HCT116 (cell line): ENCODE data around the gene KIAA0930.

Experiments
- CEBPB ChIP-seq: IDR thresholded peaks from 2 replicates; pipeline ENCODE4 v1.6.1; 2012; ENCODE audit warnings: low read depth
- RAD21 ChIP-seq: IDR thresholded peaks from 2 replicates; pipeline ENCODE4 v1.6.1; 2012; ENCODE audit warnings: low read depth, mild to moderate bottlenecking
- TF ChIP-seq, protein P1 (sequence below), 3 experiments: fragments of 200-600 bp in 1 of 3; sonication (generic) in 1 of 3; IDR thresholded peaks in 2 of 3; conservative IDR thresholded peaks in 1 of 3; 2 replicates each; pipeline ENCODE4 v1.5.1; 2012 to 2017; ENCODE audit warnings: low read depth in 2 of 3, low read length in 2 of 3, antibody characterized with exemption in 1 of 3, borderline replicate concordance in 1 of 3, control low read depth in 1 of 3, mild to moderate bottlenecking in 1 of 3, mixed read lengths in 1 of 3, mixed run types in 1 of 3, moderate library complexity in 1 of 3; ENCODE audit not compliant: insufficient read depth in 1 of 3

DNA sequence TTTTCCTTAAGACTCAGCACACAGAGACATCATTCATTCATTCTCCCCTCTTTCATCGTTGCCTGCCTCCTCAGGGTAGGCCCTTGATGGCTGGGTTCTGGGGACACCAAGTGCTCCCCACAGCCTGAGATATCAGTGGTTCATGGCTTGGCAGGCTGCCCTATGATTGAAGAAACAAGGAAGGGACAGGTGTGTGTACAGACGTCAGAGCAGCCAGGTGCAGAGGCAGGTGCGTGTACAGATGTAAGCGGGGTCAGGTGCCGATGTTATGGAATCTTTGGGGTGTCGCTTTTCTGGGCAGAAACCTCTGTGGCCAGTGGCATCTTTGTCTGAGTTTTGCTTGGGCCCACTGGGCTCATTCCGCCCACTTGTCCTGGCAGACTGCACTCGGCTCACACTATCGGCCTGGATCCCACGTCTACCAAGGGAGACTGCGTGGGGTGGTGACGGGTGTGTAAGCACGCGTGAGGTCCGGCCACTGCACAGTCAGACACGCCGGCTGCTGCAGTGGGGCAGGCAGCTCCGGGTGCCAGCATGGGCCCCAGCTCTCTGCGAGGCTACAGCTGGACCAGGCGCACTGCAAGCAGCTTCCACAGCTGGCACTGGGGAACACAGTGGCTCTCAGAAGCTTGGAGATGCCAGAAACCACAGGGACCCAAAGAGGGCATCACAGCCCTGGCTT lies 20.9 kb upstream of the KIAA0930 start:
- TF ChIP-seq RAD21, result no peak
- no peak for TF ChIP-seq CEBPB
- TF ChIP-seq, protein P1, sequence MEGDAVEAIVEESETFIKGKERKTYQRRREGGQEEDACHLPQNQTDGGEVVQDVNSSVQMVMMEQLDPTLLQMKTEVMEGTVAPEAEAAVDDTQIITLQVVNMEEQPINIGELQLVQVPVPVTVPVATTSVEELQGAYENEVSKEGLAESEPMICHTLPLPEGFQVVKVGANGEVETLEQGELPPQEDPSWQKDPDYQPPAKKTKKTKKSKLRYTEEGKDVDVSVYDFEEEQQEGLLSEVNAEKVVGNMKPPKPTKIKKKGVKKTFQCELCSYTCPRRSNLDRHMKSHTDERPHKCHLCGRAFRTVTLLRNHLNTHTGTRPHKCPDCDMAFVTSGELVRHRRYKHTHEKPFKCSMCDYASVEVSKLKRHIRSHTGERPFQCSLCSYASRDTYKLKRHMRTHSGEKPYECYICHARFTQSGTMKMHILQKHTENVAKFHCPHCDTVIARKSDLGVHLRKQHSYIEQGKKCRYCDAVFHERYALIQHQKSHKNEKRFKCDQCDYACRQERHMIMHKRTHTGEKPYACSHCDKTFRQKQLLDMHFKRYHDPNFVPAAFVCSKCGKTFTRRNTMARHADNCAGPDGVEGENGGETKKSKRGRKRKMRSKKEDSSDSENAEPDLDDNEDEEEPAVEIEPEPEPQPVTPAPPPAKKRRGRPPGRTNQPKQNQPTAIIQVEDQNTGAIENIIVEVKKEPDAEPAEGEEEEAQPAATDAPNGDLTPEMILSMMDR (IDR thresholded peaks at IDR 0.05 in 2 of 3, conservative IDR thresholded peaks at IDR 0.05 in 1 of 3; ENCODE audit: borderline replicate concordance in 1 of 3, insufficient read depth in 1 of 3, low read depth in 2 of 3, low read length in 2 of 3), result no peak
